Measurements from ENCODE around the gene COL17A1.

Gene COL17A1

DNA sequence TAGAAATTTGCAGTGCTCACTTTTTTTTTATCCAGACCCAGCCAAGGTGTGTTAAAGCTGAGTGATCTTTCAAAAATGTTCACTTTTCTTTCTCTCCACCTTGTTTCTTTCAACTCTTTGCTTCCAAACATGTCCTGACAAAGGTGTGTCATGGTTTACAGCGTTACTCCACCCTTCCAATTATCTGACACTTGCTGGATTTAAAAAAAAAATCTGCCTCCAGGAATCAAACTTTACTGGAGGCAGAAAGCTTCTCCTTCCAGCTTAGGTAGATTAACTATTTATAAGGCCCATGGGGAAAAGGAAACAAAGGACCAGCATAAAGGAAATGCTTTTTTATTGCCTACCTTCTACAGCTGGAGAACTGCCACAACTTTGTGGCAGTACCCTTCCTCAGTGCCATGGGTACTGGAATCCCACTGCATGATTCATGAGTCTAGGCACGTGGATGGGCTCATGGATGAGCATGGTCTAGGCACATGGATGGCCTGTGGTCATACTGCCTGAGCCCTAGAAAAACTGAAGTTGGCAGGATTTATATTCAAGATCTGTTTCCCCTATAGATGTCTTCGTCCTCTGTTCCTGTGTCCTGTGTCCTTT, at the start of gene COL17A1:
Gene COL17A1 (minus strand): TSS at position 80 of the 600 bp plus-strand sequence. CDS start 5,207 bp downstream, outside the sequence.
- Mint-ChIP-seq H3K4me3 (no peak within 1 kb of the TSS), H3K9me3 (no peaks in the 10 kb centered on the region), H3K27me3 (no peaks in the 10 kb centered on the region), H3K27ac (no peak within 1 kb of the TSS), H3K4me1 (no peaks in the 10 kb centered on the region), H3K36me3 (no peaks in the 10 kb centered on the region)
- ATAC-seq, result no peak

DNA sequence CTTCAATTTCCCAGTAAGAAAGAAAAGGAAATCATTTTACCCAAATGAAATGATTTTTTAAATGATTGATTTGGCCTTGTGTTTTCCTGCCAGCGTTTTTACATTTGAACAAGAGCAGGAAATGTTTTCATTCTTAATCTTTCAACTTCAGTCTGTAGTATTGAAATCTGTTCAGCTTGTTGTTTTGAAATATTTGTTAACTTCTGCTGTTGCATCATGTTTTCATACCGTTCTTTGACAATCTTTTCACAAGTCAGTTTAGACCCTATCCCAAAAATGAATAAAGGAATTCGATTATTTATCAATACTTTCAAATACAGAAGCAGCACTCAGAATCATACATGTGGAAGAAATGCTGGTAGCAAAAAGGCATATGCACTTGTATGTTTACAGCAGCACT, 44.4 kb upstream of the COL17A1 start:
- Mint-ChIP-seq H3K36me3 (peaks cover 9% of the 10 kb centered on the region), H3K9me3 (no peaks in the 10 kb centered on the region), H3K4me3 (no peak overlapping the region), H3K27me3 (peaks cover 22% of the 10 kb centered on the region), H3K4me1 (peaks cover 6% of the 10 kb centered on the region), H3K27ac (no peak overlapping the region)
- no peak for ATAC-seq

DNA sequence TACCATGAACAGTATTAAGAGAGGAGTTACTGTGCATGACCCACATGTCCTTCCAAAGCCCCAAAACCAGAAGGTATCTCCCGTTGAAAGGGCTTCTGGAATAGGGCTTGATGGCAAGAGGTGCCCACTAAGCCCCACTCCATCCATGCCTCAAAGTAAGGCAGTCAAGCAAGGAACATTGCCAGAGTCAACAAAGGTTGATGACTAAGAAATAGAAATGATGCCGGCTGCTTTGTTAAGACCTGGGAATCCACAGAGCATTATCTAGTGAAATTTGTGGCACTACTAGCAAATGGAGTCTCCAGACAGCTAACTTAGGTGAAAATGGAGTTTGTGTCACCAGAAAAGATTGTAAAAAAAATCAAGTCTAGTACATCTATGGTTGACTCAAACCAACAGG, 42.5 kb upstream of the COL17A1 start:
- peaks cover 11% of the 10 kb centered on the region for H3K27me3 Mint-ChIP-seq
- no peak for ATAC-seq
- no peaks in the 10 kb centered on the region for H3K9me3 Mint-ChIP-seq
- peaks cover 9% of the 10 kb centered on the region for H3K36me3 Mint-ChIP-seq
- peaks cover 6% of the 10 kb centered on the region for H3K4me1 Mint-ChIP-seq
- H3K27ac Mint-ChIP-seq, result no peak overlapping the region
- H3K4me3 Mint-ChIP-seq, result no peak overlapping the region

DNA sequence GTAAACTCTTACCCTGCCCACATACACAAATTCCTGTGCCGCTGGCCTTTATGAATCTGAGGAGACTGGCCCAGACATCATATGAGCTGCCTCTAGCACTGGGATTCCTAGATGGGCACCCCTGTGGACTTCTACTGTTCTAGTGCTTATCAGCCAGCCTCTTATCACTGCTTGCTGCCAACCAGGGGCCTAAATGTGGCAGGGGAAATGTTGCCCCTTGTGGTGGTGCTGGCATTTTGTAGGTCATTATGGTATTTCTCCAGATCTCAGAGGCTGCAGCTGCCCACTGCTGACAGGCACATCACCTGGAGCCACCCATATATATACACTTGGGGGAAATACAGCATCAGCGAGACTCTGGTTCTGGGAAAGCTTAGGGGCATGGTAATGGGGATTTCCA, 41.7 kb upstream of the COL17A1 start:
- peaks cover 9% of the 10 kb centered on the region for H3K36me3 Mint-ChIP-seq
- H3K4me1 Mint-ChIP-seq, result peaks cover 11% of the 10 kb centered on the region
- no peaks in the 10 kb centered on the region for H3K9me3 Mint-ChIP-seq
- no peak overlapping the region for H3K27ac Mint-ChIP-seq
- peaks cover 3% of the 10 kb centered on the region for H3K27me3 Mint-ChIP-seq
- no peak overlapping the region for H3K4me3 Mint-ChIP-seq
- ATAC-seq, result no peak

DNA sequence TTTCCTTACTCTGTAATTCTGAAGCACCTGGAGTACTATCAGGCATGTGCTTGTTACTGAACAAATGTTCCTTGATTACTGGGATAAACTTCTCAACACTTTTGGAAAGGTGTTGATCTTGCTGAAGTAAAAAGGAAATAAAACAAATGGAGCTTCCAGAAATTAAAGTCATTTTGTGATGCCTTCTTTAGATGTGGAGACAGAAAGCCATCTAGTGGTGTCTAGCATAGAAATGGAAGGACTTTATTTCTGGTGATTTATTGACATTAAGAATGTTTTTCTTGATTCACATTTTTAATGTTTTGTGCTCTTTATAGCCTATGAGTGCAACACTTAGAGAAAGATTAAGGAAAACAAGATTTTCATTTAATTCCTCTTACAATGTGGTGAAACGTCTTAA, 37.7 kb upstream of the COL17A1 start:
- no peak overlapping the region for H3K27ac Mint-ChIP-seq
- peaks cover 21% of the 10 kb centered on the region for H3K4me1 Mint-ChIP-seq
- ATAC-seq, result no peak
- no peak overlapping the region for H3K4me3 Mint-ChIP-seq
- no peaks in the 10 kb centered on the region for H3K27me3 Mint-ChIP-seq
- H3K36me3 Mint-ChIP-seq, result peaks cover 9% of the 10 kb centered on the region
- H3K9me3 Mint-ChIP-seq, result no peaks in the 10 kb centered on the region

DNA sequence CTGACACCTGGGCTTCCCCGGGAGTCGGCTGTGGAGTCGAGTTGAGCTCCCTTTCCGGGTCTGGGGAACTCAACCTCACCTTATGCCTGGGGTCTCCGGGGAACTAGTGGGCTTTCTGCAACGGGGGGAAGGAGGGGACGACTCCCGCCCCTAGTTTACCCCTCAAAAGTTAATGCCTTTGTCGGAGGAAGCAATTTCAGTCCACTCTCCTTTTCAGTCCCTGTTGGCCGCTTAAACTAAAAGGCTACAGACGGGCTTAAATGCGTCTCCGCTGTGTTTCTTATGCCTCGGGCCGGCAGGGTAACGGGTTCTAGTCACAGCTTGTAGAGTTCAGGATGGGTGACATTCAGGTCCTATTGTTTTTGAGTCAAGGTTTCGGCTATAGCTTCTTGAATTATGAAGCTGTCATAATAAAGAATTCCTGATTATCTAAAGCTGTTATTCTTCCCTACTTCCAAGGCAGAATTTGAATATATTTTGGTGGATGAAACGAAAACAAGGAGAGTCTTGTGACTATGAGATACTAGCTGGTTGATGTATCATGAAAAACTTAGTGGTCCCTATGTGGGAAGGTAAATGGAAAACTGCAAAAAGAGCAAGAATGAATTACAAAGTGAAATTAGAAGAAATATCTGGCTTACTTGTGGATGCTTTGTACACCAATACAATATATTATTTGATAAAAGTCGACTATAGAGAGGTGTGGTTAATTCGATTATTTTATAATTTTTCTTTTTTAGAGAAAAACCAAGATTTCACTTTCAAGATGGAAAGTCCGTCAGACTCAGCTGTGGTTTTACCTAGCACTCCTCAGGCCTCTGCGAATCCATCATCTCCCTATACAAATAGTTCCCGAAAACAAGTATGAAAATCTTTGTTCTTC, 36.8 kb upstream of the COL17A1 start:
- peak overlapping the region; percentile 92 for H3K27ac Mint-ChIP-seq
- peak overlapping the region; percentile 92 for H3K4me3 Mint-ChIP-seq
- ATAC-seq, result no peak
- H3K27me3 Mint-ChIP-seq, result no peaks in the 10 kb centered on the region
- peaks cover 9% of the 10 kb centered on the region for H3K36me3 Mint-ChIP-seq
- H3K9me3 Mint-ChIP-seq, result no peaks in the 10 kb centered on the region
- H3K4me1 Mint-ChIP-seq, result peaks cover 18% of the 10 kb centered on the region

DNA sequence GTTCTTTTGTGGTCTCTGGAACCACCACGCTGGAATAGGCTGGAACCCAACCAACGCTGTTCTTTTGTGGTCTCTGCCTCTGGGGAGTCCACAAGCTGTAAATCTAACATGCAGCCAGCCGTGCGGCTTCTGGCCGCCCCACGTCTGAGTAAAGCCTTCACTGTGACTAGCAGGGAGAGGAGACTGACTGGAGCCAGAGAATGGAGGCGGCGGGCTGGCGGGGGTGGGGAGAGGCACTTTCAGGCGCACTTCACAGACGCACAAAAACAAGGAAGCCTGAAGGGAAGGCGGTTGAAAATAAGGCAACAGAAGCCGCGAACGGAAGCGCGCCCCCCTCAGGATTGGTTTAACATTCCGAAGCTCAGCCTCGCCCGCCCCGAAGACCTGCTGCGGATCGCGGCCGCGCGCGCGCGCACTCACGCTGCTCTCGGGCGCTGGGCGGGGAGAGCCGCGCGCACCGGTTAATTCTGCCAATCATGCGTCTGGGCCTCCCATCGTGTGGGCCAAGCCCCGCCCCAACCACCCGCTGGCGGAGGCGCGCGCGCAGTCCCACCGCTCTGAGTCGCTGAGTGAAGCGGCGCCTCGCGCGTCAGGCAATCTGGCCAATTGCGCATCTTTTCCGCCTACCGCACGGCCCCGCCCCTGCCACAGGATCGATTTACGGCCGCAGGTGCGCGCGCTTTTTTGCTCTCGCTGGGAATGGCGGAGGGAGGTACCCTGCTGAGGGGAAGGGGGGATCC, 36.0 kb upstream of the COL17A1 start, which contains the start of gene SFR1:
Gene SFR1 (plus strand): TSS at position 687 of the 740 bp plus-strand sequence. CDS start 13 bp downstream, at position 700.
- peak within 1 kb of the TSS; percentile 92 for H3K4me3 Mint-ChIP-seq
- ATAC-seq, result peak; percentile 98
- no peaks in the 10 kb centered on the region for H3K9me3 Mint-ChIP-seq
- peaks cover 6% of the 10 kb centered on the region for H3K36me3 Mint-ChIP-seq
- peak within 1 kb of the TSS; percentile 92 for H3K27ac Mint-ChIP-seq
- H3K4me1 Mint-ChIP-seq, result peaks cover 14% of the 10 kb centered on the region
- H3K27me3 Mint-ChIP-seq, result no peaks in the 10 kb centered on the region

DNA sequence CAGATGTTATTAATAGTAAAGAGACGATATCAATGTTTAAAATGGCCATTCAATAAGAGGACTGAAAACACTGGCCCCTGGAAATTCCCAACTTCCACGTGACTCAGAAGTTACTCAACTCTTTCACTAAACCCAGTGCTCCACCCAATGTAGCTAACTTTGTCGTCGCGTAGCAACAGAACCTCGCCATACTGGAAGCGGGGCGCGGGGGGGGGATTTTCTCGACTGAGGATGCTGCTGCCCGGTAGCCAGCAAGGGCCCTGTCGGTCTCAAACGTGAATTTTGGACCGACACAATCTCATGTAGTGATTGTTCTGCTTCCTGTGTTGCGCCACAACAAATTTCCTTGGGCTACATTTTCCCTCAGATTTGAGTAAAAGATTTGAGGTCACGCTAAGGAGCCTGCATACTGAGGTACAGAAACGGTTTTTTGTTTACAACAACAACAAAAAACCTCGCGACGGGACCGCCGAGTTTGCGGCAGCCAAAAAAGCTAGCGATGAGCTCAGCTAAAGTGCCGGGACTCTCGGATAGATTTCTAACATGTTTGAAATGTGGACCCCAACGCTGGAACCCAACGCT, 35.3 kb upstream of the COL17A1 start:
- no peaks in the 10 kb centered on the region for H3K36me3 Mint-ChIP-seq
- peak overlapping the region; percentile 92 for H3K4me3 Mint-ChIP-seq
- H3K27ac Mint-ChIP-seq, result peak overlapping the region; percentile 92
- no peaks in the 10 kb centered on the region for H3K9me3 Mint-ChIP-seq
- peak; percentile 68 for ATAC-seq
- peaks cover 14% of the 10 kb centered on the region for H3K4me1 Mint-ChIP-seq
- no peaks in the 10 kb centered on the region for H3K27me3 Mint-ChIP-seq

DNA sequence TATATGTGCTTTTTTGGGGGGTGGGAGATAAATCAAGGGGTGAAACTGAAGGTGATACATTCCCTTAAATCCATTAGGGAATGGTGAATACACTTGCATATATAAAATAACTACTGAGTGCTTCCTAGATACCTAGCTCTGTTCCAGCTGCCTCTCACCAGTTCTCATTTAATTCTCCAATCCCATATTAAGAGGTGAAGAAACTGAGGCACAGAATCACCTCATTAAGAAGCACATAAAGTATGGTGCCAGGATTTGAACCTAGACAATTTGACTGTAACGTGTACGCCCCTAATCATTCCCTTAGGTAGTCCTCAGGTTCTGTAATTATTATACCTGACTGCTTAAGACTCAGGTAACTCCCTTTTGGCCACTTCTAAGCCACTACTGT, 34.8 kb upstream of the COL17A1 start:
- Mint-ChIP-seq H3K9me3 (no peaks in the 10 kb centered on the region), H3K4me3 (peak overlapping the region; percentile 92), H3K36me3 (no peaks in the 10 kb centered on the region), H3K27ac (peak overlapping the region; percentile 92), H3K27me3 (no peaks in the 10 kb centered on the region), H3K4me1 (peaks cover 14% of the 10 kb centered on the region)
- no peak for ATAC-seq

DNA sequence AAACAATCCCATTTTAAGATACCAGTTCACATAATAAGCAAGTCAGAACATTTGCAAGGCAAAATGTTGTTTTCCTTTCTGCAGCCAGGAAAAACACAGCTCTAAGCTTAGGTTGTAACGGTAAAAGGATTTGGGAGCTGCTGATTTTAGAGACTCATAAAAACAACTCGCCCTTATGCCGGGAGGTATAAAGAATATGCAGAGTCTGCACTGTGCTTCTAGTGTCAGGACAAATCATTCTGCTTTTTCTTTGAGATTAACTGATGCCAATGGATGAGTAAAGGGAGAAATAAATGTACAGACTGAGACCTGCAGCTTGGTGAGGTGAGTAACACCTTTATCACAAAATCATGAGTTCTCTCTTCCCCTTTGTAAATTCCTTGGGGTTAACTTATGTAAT, 34.3 kb upstream of the COL17A1 start:
- Mint-ChIP-seq H3K27me3 (no peaks in the 10 kb centered on the region), H3K36me3 (no peaks in the 10 kb centered on the region), H3K9me3 (no peaks in the 10 kb centered on the region), H3K4me3 (no peak overlapping the region), H3K27ac (peak overlapping the region; percentile 92), H3K4me1 (peaks cover 14% of the 10 kb centered on the region)
- ATAC-seq, result no peak

DNA sequence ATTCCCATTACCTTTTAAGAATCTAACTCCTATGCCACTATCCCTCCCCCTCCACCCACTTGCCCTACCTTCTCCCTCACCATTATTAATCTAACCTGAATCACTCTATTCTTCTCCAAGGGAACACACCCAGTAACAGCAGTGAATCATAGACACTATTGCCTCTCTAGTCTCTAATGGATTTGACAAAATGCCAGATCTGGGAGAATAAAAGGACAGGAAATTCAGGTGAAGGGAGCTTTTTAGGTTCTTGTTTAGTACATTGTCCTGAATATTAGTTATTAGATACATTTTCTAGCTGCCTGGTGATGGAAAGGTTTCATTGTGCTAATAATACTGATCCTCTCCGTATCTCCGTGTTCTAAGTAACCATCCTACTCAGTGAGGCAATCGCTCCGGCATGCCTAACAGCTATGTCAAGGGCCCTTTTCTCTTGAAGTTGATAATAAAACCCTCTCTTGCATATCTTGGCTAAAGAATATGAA, 32.2 kb upstream of the COL17A1 start:
- no peak overlapping the region for H3K4me3 Mint-ChIP-seq
- no peak overlapping the region for H3K27ac Mint-ChIP-seq
- H3K27me3 Mint-ChIP-seq, result no peaks in the 10 kb centered on the region
- H3K4me1 Mint-ChIP-seq, result peaks cover 14% of the 10 kb centered on the region
- H3K36me3 Mint-ChIP-seq, result no peaks in the 10 kb centered on the region
- H3K9me3 Mint-ChIP-seq, result no peaks in the 10 kb centered on the region
- ATAC-seq, result no peak

DNA sequence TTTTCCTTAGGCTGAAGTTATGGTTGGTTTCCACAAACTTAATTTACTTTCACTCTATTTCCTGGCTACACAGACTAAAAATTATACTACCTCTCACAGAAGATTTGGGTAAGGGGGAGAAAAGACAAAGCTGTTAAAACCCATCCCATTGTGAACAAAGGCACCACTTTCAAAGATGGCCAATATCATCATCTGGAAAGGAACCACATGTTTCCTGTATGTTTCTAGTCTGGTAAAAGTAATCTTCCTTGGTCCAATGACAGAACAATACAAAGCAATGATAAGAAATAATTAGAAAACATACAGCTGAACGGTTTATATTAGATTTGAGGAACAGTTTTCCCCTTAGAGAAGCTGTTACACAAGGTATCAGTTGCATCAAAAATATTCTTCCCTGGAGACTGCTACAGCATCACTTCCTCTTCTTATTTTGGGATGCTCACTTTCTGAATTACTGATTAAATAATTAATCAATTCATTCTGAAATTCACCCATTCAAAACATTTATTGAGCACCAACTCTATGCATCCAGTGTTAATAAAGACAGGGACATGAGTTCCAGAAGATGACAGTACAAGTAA, 27.8 kb upstream of the COL17A1 start:
- H3K27me3 Mint-ChIP-seq, result peaks cover 15% of the 10 kb centered on the region
- H3K9me3 Mint-ChIP-seq, result no peaks in the 10 kb centered on the region
- no peak overlapping the region for H3K27ac Mint-ChIP-seq
- H3K4me3 Mint-ChIP-seq, result no peak overlapping the region
- no peaks in the 10 kb centered on the region for H3K36me3 Mint-ChIP-seq
- no peaks in the 10 kb centered on the region for H3K4me1 Mint-ChIP-seq
- no peak for ATAC-seq

DNA sequence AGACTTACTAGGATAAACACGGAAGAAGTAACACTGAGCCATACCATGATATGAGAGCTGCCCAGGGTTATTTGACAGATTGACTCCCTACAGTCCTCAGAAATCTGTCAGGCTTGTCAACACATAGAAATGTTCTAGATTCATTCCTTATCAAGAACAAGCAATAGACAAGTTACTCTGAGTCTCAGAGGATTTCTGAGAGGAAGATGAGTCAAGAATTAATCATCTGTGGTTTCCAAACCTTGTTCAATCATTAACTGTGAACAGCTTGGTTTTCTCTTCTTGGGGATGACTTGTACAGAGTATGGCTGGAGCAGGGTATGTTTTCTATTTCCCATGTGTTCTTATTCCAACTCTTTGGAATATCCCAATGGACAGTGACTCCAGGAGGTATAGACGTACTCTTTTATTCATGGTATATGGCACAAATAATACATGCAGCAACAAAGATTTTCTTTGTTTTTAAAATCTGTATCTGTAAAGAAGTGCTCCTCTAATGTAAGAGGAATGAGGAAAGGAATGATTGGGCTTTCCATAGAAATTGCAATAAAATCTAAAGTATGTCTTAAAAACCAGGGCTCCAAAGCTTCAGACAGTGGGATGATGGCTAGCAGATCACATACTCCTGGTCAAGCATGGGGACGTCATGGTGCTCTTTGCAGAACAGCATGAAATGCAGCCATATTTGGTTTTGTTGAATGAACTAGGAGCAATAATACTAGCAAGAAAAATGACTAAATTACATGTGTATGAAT, 24.4 kb upstream of the COL17A1 start:
- ATAC-seq, result no peak
- no peak overlapping the region for H3K4me3 Mint-ChIP-seq
- peaks cover 15% of the 10 kb centered on the region for H3K27me3 Mint-ChIP-seq
- no peaks in the 10 kb centered on the region for H3K4me1 Mint-ChIP-seq
- H3K9me3 Mint-ChIP-seq, result no peaks in the 10 kb centered on the region
- H3K36me3 Mint-ChIP-seq, result no peaks in the 10 kb centered on the region
- no peak overlapping the region for H3K27ac Mint-ChIP-seq

DNA sequence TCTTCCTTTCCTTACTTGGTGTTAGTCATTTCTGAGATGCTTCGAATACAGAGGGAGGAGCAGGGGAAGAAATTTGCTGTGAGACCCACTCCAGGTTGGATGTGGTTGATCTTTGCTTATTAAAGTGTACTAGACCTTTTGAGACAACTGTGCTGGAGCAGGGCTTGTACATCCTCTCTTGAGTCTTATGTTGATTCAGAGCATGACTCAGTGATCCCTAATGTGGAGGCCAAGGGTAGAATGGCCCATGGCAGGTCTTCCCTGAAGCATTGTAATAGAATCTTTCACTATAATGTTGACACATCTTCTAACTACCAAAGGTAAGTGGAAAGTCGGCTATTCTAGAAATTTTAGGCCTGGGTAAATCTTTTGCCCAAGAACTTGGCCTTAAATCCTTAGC, 19.2 kb upstream of the COL17A1 start:
- H3K27me3 Mint-ChIP-seq, result no peaks in the 10 kb centered on the region
- no peak overlapping the region for H3K27ac Mint-ChIP-seq
- no peaks in the 10 kb centered on the region for H3K4me1 Mint-ChIP-seq
- H3K36me3 Mint-ChIP-seq, result no peaks in the 10 kb centered on the region
- no peak for ATAC-seq
- no peak overlapping the region for H3K4me3 Mint-ChIP-seq
- H3K9me3 Mint-ChIP-seq, result no peaks in the 10 kb centered on the region
